Measurements from ENCODE around the gene SKIDA1.

The SKIDA1 gene

GRCh38 chr10:21499701-21500577 lies 25.5 kb downstream of the SKIDA1 start:
- peak; percentile 17 to 31 for DNase-seq

DNA sequence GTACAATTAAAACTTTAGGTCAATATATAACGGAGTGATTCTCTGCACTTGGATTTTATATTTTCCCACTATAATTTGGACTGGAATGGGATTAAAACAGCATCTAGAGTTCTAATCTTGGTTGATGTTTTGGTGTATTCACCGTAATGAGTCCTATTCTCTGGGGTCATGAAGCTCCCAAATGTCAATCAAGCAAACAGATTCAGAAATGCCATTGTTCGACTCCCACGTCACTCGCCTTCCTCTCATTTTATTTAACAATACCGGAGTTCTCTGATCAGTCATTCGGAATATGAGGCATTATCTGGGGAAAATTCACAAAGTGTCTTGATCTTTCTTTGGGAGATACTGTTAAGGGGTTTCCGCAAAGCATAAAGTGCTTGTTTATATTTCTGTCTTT lies 26.5 kb downstream of the SKIDA1 start:
- no peak for DNase-seq

DNA sequence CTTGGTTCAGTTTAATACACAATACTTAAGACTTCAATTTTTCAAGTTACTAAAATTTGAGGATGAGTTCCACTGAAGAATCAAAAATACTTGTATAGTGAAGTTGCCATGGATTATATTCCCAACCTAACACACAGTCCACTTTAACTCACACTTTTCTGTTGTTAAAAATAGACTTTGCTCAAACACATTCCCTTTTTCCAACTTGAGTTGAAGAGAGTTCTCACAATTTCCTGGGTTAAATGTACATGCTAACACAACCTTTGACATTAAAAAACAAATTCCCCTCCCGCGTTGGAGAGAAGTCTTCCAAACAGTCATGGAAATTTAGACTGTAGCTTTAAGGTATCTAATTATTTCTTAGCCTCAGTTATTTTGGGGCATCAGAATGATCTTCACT lies 27.1 kb downstream of the SKIDA1 start:
- DNase-seq = no peak

DNA sequence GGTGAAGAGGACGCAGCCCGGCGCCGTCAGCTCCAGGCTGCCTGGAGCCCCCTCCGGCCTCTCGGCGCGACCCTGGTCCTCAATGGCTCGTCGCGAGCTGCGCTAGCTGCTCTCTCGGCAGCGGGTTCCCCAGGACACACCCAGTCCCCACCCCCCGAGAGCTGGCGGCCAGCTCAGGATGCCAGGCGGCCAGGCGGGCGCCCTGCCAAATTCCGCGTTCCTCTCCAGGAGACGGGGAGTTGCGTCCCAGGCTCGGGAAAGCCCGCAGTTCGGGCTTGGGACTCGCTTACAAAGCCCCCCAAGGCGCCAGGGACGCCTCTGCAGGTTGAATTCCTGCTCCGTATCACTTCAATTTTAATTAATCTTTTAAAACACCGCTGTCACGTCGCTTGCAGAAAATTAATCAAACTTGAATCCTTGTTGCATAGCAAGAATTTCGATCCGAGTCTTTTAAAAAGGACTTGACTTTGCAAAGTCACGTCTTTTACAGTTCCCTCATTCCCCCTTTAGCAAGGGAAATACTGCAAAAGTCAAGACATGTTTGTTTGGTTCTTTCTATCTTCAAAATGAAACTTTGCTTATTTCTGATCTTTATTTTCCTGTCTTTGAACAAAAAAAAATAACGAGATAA lies 28.2 kb downstream of the SKIDA1 start:
- DNase-seq = peak; percentile 79 to 84

DNA sequence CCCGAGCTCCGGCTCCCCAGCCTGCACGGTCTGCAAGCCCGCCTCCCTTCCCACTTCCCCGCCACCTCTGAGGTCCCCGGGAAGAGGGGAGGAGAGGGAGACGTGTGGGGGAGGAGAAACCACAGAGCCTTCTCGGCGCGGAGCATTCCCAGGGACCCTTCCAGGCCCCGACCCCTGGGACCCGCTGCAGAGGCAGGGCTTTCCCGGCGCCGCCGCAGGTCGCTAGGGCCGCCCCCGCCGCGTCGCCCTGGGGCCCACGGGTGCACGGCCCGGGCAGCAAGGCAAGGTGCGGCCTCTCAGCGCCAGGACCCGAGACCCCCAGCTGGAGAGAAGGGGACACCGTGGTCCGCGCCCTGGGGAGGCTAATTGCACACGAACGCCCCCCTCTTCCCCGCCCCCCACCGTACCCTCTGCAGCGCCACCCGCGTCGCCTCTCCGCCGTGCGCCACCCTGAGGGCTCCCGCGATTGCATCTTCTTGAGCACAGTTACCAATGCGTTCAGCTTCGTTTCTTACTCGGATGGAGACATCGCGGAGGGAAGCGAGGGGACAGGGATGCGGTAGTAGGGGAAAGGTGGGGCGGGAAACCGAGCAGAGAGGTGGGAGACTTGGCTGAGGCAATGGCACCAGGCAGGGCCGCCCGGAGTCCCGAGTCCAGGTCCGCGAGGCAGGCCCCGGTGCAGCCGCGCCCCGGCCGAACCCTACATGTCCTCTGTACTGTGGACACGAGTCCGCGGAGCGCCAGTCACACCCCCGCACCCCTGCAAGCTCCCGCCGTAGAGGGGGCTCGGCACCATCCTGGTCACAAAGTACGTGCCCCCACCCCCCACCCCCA lies 28.9 kb downstream of the SKIDA1 start:
- DNase-seq = peak; percentile 81 to 82

DNA sequence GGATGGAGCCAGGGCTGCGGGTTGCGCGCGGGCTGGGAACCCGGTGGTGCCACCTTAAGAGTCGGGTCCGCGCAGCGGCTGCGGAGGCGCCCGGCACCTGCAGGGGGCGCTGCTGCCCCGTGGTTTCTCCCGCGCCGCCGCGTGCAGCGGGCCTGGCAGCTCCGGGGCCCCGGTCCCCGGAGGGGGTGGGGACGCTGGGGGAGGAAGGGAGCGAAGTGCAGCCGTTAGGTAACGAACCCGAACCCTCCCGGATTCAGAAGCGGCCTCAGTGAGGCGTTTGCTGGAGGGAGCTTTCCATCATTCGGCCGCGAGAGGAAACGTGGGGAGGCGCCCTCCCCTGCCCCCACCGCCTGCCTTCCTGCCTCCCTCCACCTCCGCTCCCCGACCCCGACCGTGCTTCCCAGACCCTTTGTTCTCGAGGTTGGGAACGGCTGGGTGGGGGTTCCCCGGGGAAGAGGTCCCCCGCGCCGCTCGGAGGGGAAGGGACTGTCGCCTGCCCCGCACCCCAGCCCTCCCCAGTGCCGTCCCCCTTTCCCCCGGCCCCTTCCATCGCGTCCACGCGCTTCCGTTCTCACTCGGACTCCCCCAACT lies 29.6 kb downstream of the SKIDA1 start:
- peak; percentile 95 for DNase-seq

- peak in 1 of 2 experiments; percentile 50 for DNase-seq
These were observed 30.3 kb downstream of the SKIDA1 start for GRCh38 chr10:21495002-21495751.

GRCh38 chr10:21494191-21495001 lies 31.1 kb downstream of the SKIDA1 start:
- peak; percentile 62 to 74 for DNase-seq

DNA sequence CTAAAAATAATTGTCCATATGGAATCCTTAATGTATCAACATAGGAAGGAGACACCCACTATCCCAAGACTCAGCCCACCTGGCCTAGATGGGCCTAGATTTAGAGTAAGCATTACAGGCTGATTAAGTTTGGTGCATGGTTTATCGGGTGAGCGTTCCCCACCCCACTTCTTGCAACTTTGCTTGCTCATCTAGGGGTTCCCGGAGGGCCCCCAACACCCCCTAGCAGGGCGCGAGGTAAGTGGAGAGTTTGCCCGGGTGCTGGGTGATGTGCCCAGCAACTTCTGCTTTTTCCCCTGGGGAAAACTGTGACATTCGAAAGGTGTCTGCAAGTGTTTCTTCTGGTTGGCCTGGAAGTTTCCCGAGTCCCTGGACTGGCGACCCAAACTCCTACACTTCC lies 31.7 kb downstream of the SKIDA1 start:
- peak; percentile 69 to 73 for DNase-seq

- DNase-seq = no peak
These were observed 33.1 kb downstream of the SKIDA1 start for GRCh38 chr10:21492421-21492820.

- no peak for DNase-seq
These were observed 34.8 kb downstream of the SKIDA1 start for GRCh38 chr10:21490711-21491105.

GRCh38 chr10:21490028-21490710 lies 35.3 kb downstream of the SKIDA1 start:
- DNase-seq = no peak

DNA sequence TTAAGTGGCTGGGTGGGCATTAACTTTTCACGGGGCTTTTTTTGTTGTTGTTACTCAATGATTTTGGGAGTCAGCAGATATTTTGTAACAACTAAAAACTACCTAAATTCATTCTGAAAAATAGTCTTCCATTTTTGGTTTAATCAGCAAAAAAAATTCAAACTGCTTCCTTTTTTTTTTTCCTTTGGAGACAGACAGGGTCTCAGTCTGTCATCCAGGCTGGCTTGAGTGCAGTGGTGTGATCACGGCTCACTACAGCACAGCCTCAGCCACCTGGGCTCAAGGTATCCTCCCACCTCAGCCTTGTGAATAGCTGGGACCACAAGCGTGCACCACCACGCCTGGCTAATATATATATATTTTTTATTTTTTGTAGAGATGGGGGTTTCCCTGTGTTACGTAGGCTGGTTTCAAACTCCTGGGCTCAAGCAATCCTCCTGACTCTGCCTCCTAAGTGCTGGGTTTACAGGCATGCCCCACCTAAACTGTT lies 36.5 kb downstream of the SKIDA1 start:
- DNase-seq = no peak

DNA sequence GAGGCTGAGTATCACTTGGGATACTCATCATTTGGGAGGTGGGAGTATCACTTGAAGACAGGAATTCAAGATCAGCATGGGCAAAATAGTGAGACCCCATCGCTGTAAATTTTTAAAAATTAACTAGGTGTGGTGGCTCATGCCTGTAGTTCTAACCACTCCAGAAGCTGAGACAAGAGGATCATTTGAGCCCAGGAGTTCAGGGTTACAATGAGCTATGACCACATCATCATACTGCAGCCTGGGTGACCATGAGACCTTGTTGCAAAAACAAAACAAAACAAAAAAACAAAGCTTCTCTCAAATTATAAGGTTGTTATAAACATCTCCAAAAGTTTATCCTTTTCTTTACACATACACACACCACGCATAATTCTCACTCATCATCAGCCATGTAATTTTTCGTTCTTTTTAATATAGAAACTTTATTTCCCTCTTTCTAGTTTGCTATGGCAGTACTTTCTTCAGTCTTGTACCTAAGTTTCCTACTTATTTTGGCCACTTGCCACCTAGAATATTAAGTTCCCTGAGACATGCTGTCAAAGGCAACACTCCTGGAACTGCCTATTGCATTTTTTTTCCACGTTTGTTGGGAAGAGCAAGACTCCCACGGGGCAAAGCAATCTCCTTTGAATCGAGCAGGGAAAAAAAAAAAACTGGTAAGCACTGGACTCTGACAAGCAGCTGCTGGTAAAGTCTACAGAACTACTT lies 37.1 kb downstream of the SKIDA1 start:
- no peak for DNase-seq

DNA sequence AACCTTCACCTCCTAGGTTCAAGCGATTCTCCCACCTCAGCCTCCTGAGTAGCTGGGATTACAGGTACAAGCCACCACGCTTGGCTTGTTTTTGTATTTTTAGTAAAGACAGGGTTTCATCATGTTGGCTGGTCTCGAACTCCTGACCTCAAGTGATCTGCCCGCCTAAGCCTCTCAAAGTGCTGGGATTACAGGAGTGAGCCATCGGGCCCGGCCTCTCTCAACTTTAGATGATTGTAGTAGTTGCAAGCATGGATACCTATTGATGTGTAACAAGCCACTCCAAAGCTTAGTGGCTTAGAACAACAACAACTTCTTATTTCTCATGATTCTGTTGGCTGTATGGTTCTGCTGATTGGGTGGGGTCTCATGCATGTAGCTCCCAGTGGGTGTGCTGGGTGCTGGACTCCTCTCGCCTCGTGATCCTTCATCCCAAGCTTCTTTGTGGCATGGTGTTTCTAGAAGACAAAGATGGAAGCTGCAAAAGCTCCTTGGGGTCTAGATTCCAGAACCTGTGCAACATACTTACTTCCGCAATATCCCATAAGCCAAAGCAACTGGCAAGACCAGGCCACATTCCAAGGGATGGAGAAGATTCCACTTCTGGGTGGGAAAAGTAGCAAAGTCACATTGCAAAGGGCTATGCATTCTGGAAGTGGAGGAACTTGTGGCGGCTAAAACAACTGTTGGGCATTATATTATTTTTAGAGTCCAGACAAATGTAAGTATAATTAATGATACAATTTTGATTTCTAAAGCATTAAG lies 37.9 kb downstream of the SKIDA1 start:
- DNase-seq = no peak

DNA sequence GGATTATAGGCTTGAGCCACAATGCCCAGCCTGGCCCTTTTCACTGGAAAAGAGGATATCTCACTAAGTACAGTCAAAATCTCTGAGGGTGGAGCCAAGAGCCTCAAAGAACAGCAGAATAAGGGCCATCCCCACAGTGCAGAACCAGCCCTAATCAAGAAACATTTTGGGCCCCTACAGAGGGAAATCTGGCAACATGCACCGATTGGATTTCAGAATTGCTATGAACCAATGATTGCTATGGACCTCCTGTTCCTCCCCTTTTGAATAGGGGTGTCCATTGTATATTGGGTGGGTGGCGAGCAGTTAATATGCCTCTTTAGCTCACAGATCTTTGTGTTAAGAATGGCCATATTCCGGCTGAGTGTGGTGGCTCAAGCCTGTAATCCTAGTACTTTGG lies 42.7 kb downstream of the SKIDA1 start:
- no peak for DNase-seq

DNA sequence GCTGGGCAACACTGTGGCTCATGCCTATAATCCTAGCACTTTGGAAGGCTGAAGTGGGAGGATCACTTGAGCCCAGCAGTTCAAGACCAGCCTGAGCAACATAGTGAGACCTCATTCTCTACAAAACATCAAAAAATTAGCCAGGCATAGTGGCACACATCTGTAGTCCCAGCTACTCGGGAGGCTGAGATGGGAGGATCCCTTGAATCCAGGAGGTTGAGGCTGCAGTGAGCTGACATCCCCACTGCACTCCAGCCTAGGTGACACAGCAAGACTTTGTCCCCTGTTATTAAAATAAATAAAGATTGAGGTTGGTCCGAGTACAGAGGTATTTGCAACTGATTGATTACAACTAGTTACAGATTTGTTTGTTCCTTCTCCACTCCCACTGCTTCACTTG lies 44.1 kb downstream of the SKIDA1 start:
- DNase-seq = no peak

- DNase-seq = no peak
These were observed 45.7 kb downstream of the SKIDA1 start for GRCh38 chr10:21479570-21480315.
